Keratinocyte (primary cell): ENCODE data around the gene RAB8B. TPM values are rescaled to one million over a fixed set of nuclear protein-coding genes. Genes with fewer than 3 reads are reported as not detected.

ENCODE experiments used
- DNase-seq: peaks from one replicate; pipeline ENCODE4 v3.0.0-alpha.2; 2011; ENCODE audit warnings: low read depth, missing footprints, low spot score
- FAIRE-seq: peaks from 2 replicates; lab custom pipeline; 2011; peaks lifted over from hg19 to GRCh38; lab: Jason Lieb, UNC
- H2AFZ ChIP-seq: 2 replicates; pipeline ENCODE4 v1.6.0; 2012; ENCODE audit warnings: low read length, control low read depth, inconsistent platforms; ENCODE audit not compliant: control insufficient read depth
- H3K27ac ChIP-seq: 2 replicates; pipeline ENCODE4 v1.5.1; 2011; ENCODE audit warnings: low read length; ENCODE audit not compliant: control insufficient read depth, insufficient read depth
- H3K27me3 ChIP-seq: 3 replicates; pipeline ENCODE4 v1.6.0; 2011; ENCODE audit warnings: low read length; ENCODE audit not compliant: control insufficient read depth, insufficient read depth; ENCODE audit errors: extremely low read depth
- H3K36me3 ChIP-seq, 2 experiments: 2 replicates in 1 of 2; 3 replicates in 1 of 2; pipeline ENCODE4 v1.5.1; 2011; ENCODE audit warnings: low read length in 2 of 2, mild to moderate bottlenecking in 1 of 2; ENCODE audit not compliant: control insufficient read depth in 2 of 2, insufficient read depth in 2 of 2; ENCODE audit errors: extremely low read depth in 1 of 2
- H3K4me1 ChIP-seq: 3 replicates; pipeline ENCODE4 v1.5.1; 2011; ENCODE audit warnings: low read length; ENCODE audit not compliant: control insufficient read depth, insufficient read depth; ENCODE audit errors: extremely low read depth
- H3K4me2 ChIP-seq: 3 replicates; pipeline ENCODE4 v1.6.0; 2011; ENCODE audit warnings: low read depth, low read length; ENCODE audit not compliant: control insufficient read depth, insufficient read depth; ENCODE audit errors: extremely low read depth
- H3K4me3 ChIP-seq, 3 experiments: fragments of 200-600 bp in 1 of 3; sonication (generic) in 1 of 3; 2 replicates in 2 of 3; 3 replicates in 1 of 3; pipeline ENCODE4 v1.5.1; 2011 to 2016; ENCODE audit warnings: low read length in 3 of 3, mild to moderate bottlenecking in 3 of 3, control low read depth in 2 of 3, inconsistent platforms in 1 of 3, low read depth in 1 of 3, mixed read lengths in 1 of 3, mixed run types in 1 of 3, moderate library complexity in 1 of 3; ENCODE audit not compliant: control insufficient read depth in 2 of 3, insufficient read depth in 2 of 3; ENCODE audit errors: extremely low read depth in 1 of 3
- H3K79me2 ChIP-seq: 2 replicates; pipeline ENCODE4 v1.6.0; 2012; ENCODE audit warnings: low read length; ENCODE audit not compliant: control insufficient read depth, insufficient read depth
- H3K9ac ChIP-seq: 3 replicates; pipeline ENCODE4 v1.6.0; 2011; ENCODE audit warnings: low read length; ENCODE audit not compliant: control insufficient read depth, insufficient read depth; ENCODE audit errors: extremely low read depth
- H3K9me1 ChIP-seq: 3 replicates; pipeline ENCODE4 v1.6.0; 2011; ENCODE audit warnings: low read length; ENCODE audit not compliant: control insufficient read depth, insufficient read depth; ENCODE audit errors: extremely low read depth
- H3K9me3 ChIP-seq: 2 replicates; pipeline ENCODE4 v1.5.1; 2012; ENCODE audit warnings: low read depth, low read length; ENCODE audit not compliant: control insufficient read depth
- H4K20me1 ChIP-seq: 3 replicates; pipeline ENCODE4 v1.6.0; 2011; ENCODE audit warnings: low read length; ENCODE audit not compliant: control insufficient read depth, insufficient read depth; ENCODE audit errors: extremely low read depth
- EZH2 ChIP-seq: IDR thresholded peaks from one replicate; pipeline ENCODE4 v1.6.1; 2012; ENCODE audit warnings: inconsistent platforms, mild to moderate bottlenecking, low read length, moderate library complexity
- dilution Hi-C: fragments of 300-500 bp; cut with MboI; formaldehyde crosslinking; loops from one replicate; pipeline ENCODE4 v1.7.0; 2020; ENCODE audit warnings: low sequenced_read_pairs; ENCODE audit not compliant: extremely low pct_ligation_motif_present
- polyA plus RNA-seq, 5 experiments: library from polyadenylated mRNA; depleted of rRNA in 3 of 5; stranded (reverse) in 3 of 5; stranded (forward) in 1 of 5; unstranded in 1 of 5; fragments of >200 nt; gene quantifications; 1 replicate in 1 of 5; 2 replicates in 3 of 5; 3 replicates in 1 of 5; pipeline versions ENCODE4 v1.2.1 to v1.2.3, GENCODE V29; 2011 to 2012; ENCODE audit warnings: missing spikeins in 2 of 5, low read depth in 1 of 5, low replicate concordance in 1 of 5
- TF ChIP-seq, protein P1 (sequence below), 3 experiments: IDR thresholded peaks in 1 of 3; conservative IDR thresholded peaks in 1 of 3; optimal IDR thresholded peaks in 1 of 3; 2 replicates in 2 of 3; 3 replicates in 1 of 3; pipeline versions ENCODE3 to v1.5.1; 2011; ENCODE audit warnings: low read length in 3 of 3, mild to moderate bottlenecking in 3 of 3, moderate library complexity in 2 of 3, control low read depth in 1 of 3, inconsistent platforms in 1 of 3; ENCODE audit not compliant: insufficient read depth in 2 of 3; ENCODE audit errors: extremely low read depth in 1 of 3

RAB8B gene
- polyA plus RNA-seq, 1 donor (not counting 4 experiments of a cell fraction or from before 2014, with no cell fraction given), result 31.2 TPM

- H3K9ac ChIP-seq, result no peak overlapping the region
- H3K79me2 ChIP-seq, result no peaks in the 10 kb centered on the region
- FAIRE-seq (no peak), DNase-seq (no peak)
- TF ChIP-seq, protein P1, sequence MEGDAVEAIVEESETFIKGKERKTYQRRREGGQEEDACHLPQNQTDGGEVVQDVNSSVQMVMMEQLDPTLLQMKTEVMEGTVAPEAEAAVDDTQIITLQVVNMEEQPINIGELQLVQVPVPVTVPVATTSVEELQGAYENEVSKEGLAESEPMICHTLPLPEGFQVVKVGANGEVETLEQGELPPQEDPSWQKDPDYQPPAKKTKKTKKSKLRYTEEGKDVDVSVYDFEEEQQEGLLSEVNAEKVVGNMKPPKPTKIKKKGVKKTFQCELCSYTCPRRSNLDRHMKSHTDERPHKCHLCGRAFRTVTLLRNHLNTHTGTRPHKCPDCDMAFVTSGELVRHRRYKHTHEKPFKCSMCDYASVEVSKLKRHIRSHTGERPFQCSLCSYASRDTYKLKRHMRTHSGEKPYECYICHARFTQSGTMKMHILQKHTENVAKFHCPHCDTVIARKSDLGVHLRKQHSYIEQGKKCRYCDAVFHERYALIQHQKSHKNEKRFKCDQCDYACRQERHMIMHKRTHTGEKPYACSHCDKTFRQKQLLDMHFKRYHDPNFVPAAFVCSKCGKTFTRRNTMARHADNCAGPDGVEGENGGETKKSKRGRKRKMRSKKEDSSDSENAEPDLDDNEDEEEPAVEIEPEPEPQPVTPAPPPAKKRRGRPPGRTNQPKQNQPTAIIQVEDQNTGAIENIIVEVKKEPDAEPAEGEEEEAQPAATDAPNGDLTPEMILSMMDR (optimal IDR thresholded peaks at IDR 0.05 in 1 of 3, IDR thresholded peaks at IDR 0.05 in 1 of 3, conservative IDR thresholded peaks at IDR 0.05 in 1 of 3; ENCODE audit: extremely low read depth in 1 of 3, insufficient read depth in 2 of 3, low read length in 3 of 3), result no peak
- no peak for TF ChIP-seq EZH2
- no peaks in the 10 kb centered on the region for H4K20me1 ChIP-seq
- H3K9me1 ChIP-seq, result no peaks in the 10 kb centered on the region
- no peaks in the 10 kb centered on the region for H3K9me3 ChIP-seq
- H3K4me2 ChIP-seq, result no peak overlapping the region
- no peak overlapping the region for H2AFZ ChIP-seq
- peaks cover 0 to 7% of the 10 kb centered on the region in 2 experiments for H3K36me3 ChIP-seq
- H3K27ac ChIP-seq, result no peak overlapping the region
- dilution Hi-C loops, result no loop called here
- H3K4me3 ChIP-seq, result no peak overlapping the region
- H3K27me3 ChIP-seq, result no peaks in the 10 kb centered on the region
- H3K4me1 ChIP-seq, result peaks cover 3% of the 10 kb centered on the region
These were observed 85.0 kb downstream of the RAB8B start for GRCh38 chr15:63274427-63274826.

- dilution Hi-C loops, result no loop called here
- DNase-seq, result no peak
- H3K4me1 ChIP-seq, result peaks cover 3% of the 10 kb centered on the region
- H3K27ac ChIP-seq, result peak overlapping the region; percentile 54
- no peaks in the 10 kb centered on the region for H3K27me3 ChIP-seq
- H4K20me1 ChIP-seq, result no peaks in the 10 kb centered on the region
- no peaks in the 10 kb centered on the region for H3K9me1 ChIP-seq
- H3K9ac ChIP-seq, result peak overlapping the region; percentile 82
- H3K4me2 ChIP-seq, result peak overlapping the region; percentile 72
- TF ChIP-seq, protein P1 (optimal IDR thresholded peaks at IDR 0.05 in 1 of 3, IDR thresholded peaks at IDR 0.05 in 1 of 3, conservative IDR thresholded peaks at IDR 0.05 in 1 of 3; ENCODE audit: extremely low read depth in 1 of 3, insufficient read depth in 2 of 3, low read length in 3 of 3), result no peak
- TF ChIP-seq EZH2, result no peak
- H3K9me3 ChIP-seq, result no peaks in the 10 kb centered on the region
- H3K4me3 ChIP-seq, result peak overlapping the region; percentile 59 to 80 (median 67)
- no peaks in the 10 kb centered on the region for H3K79me2 ChIP-seq
- peak overlapping the region; percentile 84 for H2AFZ ChIP-seq
- no peaks in the 10 kb centered on the region for H3K36me3 ChIP-seq
- FAIRE-seq, result no peak
These were observed 87.1 kb downstream of the RAB8B start for GRCh38 chr15:63276342-63277037.
